GM12878 (cell line): ENCODE results near the gene CYP1A2. TPM values are rescaled to one million over a fixed set of nuclear protein-coding genes. Genes with fewer than 3 reads are reported as not detected.

Experiments
- ATF2 ChIP-seq: IDR thresholded peaks from 2 replicates; pipeline ENCODE4 v1.6.1; 2012; ENCODE audit warnings: low read length, inconsistent platforms
- CTCF ChIP-seq, 3 experiments: IDR thresholded peaks in 2 of 3; conservative IDR thresholded peaks in 1 of 3; 2 replicates each; pipeline ENCODE4 v1.5.1; 2011; ENCODE audit warnings: low read depth in 3 of 3, low read length in 3 of 3, mild to moderate bottlenecking in 3 of 3, control low read depth in 2 of 3, moderate library complexity in 2 of 3, inconsistent platforms in 1 of 3, mixed read lengths in 1 of 3; ENCODE audit not compliant: control insufficient read depth in 2 of 3, insufficient read depth in 1 of 3; ENCODE audit errors: extremely low read depth in 1 of 3
- CUX1 ChIP-seq: IDR thresholded peaks from 2 replicates; pipeline ENCODE4 v1.6.1; 2012; ENCODE audit warnings: improper control_type of control experiment, low read depth, low read length; ENCODE audit not compliant: insufficient replicate concordance
- E2F8 ChIP-seq: fragments of 450-650 bp; IDR thresholded peaks from 2 replicates; pipeline ENCODE4 v1.6.1; 2018; ENCODE audit warnings: mild to moderate bottlenecking, low read depth, moderate library complexity; ENCODE audit not compliant: partially characterized antibody
- E4F1 ChIP-seq: fragments of 450-650 bp; IDR thresholded peaks from 2 replicates; pipeline ENCODE4 v1.6.1; 2018; ENCODE audit warnings: borderline replicate concordance, mild to moderate bottlenecking; ENCODE audit not compliant: partially characterized antibody
- GATAD2B ChIP-seq: fragments of 450-650 bp; conservative IDR thresholded peaks from 2 replicates; pipeline ENCODE4 v1.6.1; 2017; ENCODE audit warnings: low read depth, mild to moderate bottlenecking, moderate library complexity
- HDGF ChIP-seq: fragments of 450-650 bp; IDR thresholded peaks from 2 replicates; pipeline ENCODE4 v1.6.1; 2016; ENCODE audit warnings: antibody characterized with exemption
- NFYA ChIP-seq: IDR thresholded peaks from 2 replicates; pipeline ENCODE4 v1.6.1; 2011; ENCODE audit warnings: low read depth, mild to moderate bottlenecking, low read length, improper control_type of control experiment, borderline replicate concordance
- SMAD1 ChIP-seq: fragments of 450-650 bp; IDR thresholded peaks from 2 replicates; pipeline ENCODE4 v1.6.1; 2018; ENCODE audit warnings: mild to moderate bottlenecking, low read depth; ENCODE audit not compliant: partially characterized antibody
- SMARCA5 ChIP-seq: fragments of 450-650 bp; IDR thresholded peaks from 2 replicates; pipeline ENCODE4 v1.6.1; 2017; ENCODE audit warnings: mild to moderate bottlenecking
- SMC3 ChIP-seq: IDR thresholded peaks from 2 replicates; pipeline ENCODE4 v1.6.1; 2011; ENCODE audit warnings: low read length, improper control_type of control experiment, borderline replicate concordance
- TARDBP ChIP-seq: IDR thresholded peaks from 2 replicates; pipeline ENCODE4 v1.6.1; 2016; ENCODE audit warnings: borderline replicate concordance
- ZNF207 ChIP-seq: fragments of 450-650 bp; IDR thresholded peaks from 2 replicates; pipeline ENCODE4 v1.6.1; 2014; ENCODE audit warnings: antibody characterized with exemption, mild to moderate bottlenecking, borderline replicate concordance
- polyA plus RNA-seq, 11 experiments: library from polyadenylated mRNA; depleted of rRNA in 4 of 11; unstranded in 6 of 11; stranded (reverse) in 5 of 11; fragments of >200 nt; fragmentation: Nextera tagmentation in 4 of 11; fragmentation: Illumina TruSeq in 1 of 11; extraction: Ambion mirVana in 4 of 11; extraction: Trizol in 1 of 11; gene quantifications; 1 replicate in 1 of 11; 2 replicates in 10 of 11; pipeline versions ENCODE4 v1.2.1 to v1.2.3, GENCODE V29; 2011 to 2016; ENCODE audit warnings: inconsistent platforms in 2 of 11, missing spikeins in 2 of 11, low read depth in 1 of 11
- total RNA-seq, 4 experiments: library from RNA; depleted of rRNA in 3 of 4; stranded (reverse); fragments of >200 nt in 3 of 4; fragmentation: Illumina TruSeq in 1 of 4; extraction: Trizol in 1 of 4; gene quantifications; 2 replicates each; pipeline versions ENCODE4 v1.2.1 to v1.2.3, GENCODE V29; 2013 to 2021

CYP1A2 gene
- total and polyA plus RNA-seq, 10 of the 15 experiments (the other 5 are each of a cell fraction or from before 2014, with no cell fraction given), result 0.03 to 0.09 (median 0.05) TPM; not detected in 7

- TF ChIP-seq E2F8, result no peak
- TF ChIP-seq SMARCA5, result no peak; the same call in none of the 2 replicates
- no peak for TF ChIP-seq CUX1
- no peak for TF ChIP-seq TARDBP
- no peak for TF ChIP-seq NFYA
- TF ChIP-seq ATF2, result no peak
- TF ChIP-seq HDGF, result peak; percentile 96
- peak; percentile 98 for TF ChIP-seq SMC3
- peak; percentile 43; the same call in 1 of the 2 replicates for TF ChIP-seq ZNF207
- TF ChIP-seq GATAD2B, result peak; percentile 78
- TF ChIP-seq SMAD1, result no peak
- peak; percentile 97 to 99 (median 99); a peak in 5 of 6 replicates for TF ChIP-seq CTCF (IDR thresholded peaks at IDR 0.05 in 2 of 3, conservative IDR thresholded peaks at IDR 0.05 in 1 of 3; ENCODE audit: control insufficient read depth in 2 of 3, extremely low read depth in 1 of 3, insufficient read depth in 1 of 3, low read depth in 3 of 3, low read length in 3 of 3)
- TF ChIP-seq E4F1, result no peak
These were observed 51.4 kb downstream of the CYP1A2 start (continued) for GRCh38 chr15:74799856-74800558.
